Subcutaneous abdominal adipose tissue (tissue), 5 donors: ENCODE measurements around the gene CDH5.

Experiments
- H3K27ac ChIP-seq: one replicate; pipeline ENCODE4 v1.7.0; 2013; ENCODE audit warnings: low read depth, mild to moderate bottlenecking, inconsistent platforms, low read length, moderate library complexity
- H3K27me3 ChIP-seq, 5 donors: one replicate each; pipeline ENCODE4 v1.7.0; 2013; ENCODE audit warnings: low read length in 5 of 5, inconsistent platforms in 1 of 5; ENCODE audit not compliant: control insufficient read depth in 5 of 5, insufficient read depth in 4 of 5
- H3K36me3 ChIP-seq, 5 donors: one replicate each; pipeline ENCODE4 v1.7.0; 2013; ENCODE audit warnings: low read length in 5 of 5; ENCODE audit not compliant: control insufficient read depth in 5 of 5, insufficient read depth in 5 of 5
- H3K4me1 ChIP-seq, 5 donors: one replicate each; pipeline ENCODE4 v1.7.0; 2013; ENCODE audit warnings: low read length in 5 of 5, mild to moderate bottlenecking in 3 of 5, moderate library complexity in 1 of 5; ENCODE audit not compliant: control insufficient read depth in 5 of 5, insufficient read depth in 5 of 5
- H3K4me3 ChIP-seq, 5 donors: one replicate each; pipeline ENCODE4 v1.7.0; 2013; ENCODE audit warnings: low read length in 5 of 5, low read depth in 1 of 5
- H3K9ac ChIP-seq, 5 donors: one replicate each; pipeline ENCODE4 v1.7.0; 2013; ENCODE audit warnings: low read length in 5 of 5, mild to moderate bottlenecking in 4 of 5, moderate library complexity in 3 of 5
- H3K9me3 ChIP-seq, 5 donors: one replicate each; pipeline ENCODE4 v1.7.0; 2013; ENCODE audit warnings: low read length in 5 of 5; ENCODE audit not compliant: control insufficient read depth in 5 of 5
- donor health status: healthy.
- donor health status: healthy.
- donor health status: healthy.
- donor health status: healthy.
- donor health status: healthy.

CDH5 gene

DNA sequence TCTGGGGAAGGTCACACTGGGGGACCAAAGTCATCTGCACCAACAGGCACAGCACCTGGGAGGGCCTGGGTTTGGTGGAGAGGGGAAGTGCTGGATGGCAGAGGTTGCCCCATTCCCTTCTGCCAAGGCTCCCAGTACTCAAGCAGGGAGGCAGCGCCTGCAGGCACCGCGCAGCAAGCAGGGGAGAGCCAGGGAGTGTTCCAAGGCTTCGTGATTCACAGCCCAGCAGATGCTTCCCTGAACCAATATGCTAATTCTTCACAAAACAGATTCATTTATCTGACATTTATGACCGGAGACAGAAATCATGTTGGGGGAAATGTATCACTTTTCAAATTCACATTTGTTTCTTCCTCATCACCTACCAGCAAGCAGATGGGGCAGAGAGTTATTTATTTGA is 13.4 kb upstream of the CDH5 start:
- no peak overlapping the region for H3K27ac ChIP-seq
- H3K27me3 ChIP-seq = peaks cover 5 to 31% (median 28%) of the 10 kb centered on the region in 5 donors
- H3K4me1 ChIP-seq = peaks cover 2 to 13% (median 8%) of the 10 kb centered on the region in 5 donors
- no peak overlapping the region for H3K4me3 ChIP-seq
- H3K36me3 ChIP-seq = no peaks in the 10 kb centered on the region
- no peak overlapping the region for H3K9ac ChIP-seq
- peaks cover 0 to 3% (median 0%) of the 10 kb centered on the region in 5 donors for H3K9me3 ChIP-seq

DNA sequence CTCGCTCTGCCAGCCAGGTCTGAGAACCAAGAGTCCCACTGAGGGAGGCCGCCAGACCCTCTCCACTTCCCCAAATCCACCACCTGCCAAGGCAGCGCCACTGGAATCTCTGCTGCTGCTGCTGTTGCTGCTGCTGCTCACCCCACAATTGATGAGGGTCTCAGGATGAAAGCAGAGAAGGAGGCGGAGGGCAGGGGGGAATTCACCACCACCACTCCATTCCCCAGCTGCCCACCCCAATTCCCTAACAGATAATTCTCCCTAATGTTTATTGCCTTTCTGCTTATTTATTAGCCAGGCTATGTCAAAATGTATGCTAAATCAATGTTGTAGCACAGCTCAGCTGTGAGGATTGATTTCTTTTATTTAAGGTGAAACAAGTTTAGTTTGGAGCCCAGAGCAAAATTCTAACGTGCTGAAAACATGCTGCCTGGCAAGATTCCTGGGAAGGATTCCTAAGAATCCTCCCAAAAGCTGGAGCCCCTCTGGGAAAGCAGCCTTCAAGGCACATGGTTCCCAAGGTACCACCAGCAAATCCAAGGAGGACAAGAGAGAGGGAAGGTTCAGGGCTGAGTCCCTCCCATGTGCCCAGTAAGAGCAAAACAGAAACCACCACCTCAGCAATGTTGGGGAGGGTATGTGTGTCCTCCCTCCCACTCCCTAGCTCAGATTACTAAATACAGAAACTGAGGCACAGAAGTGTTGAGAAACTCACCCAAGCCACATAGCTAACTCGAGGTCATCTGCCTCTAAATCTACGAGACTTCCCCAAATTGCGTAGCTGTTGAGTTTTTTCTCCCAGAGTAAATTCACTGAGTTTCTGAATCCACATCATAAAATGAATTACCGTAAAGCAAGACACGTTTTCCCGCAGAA is 12.2 kb upstream of the CDH5 start:
- Histone ChIP-seq H3K4me3 (no peak overlapping the region), H3K4me1 (peaks cover 9 to 26% (median 14%) of the 10 kb centered on the region in 5 donors), H3K9me3 (peaks cover 0 to 3% (median 0%) of the 10 kb centered on the region in 5 donors), H3K9ac (peak overlapping the region in 1 of 5 donors; percentile 16), H3K27me3 (peaks cover 5 to 31% (median 25%) of the 10 kb centered on the region in 5 donors), H3K36me3 (no peaks in the 10 kb centered on the region), H3K27ac (no peak overlapping the region)

DNA sequence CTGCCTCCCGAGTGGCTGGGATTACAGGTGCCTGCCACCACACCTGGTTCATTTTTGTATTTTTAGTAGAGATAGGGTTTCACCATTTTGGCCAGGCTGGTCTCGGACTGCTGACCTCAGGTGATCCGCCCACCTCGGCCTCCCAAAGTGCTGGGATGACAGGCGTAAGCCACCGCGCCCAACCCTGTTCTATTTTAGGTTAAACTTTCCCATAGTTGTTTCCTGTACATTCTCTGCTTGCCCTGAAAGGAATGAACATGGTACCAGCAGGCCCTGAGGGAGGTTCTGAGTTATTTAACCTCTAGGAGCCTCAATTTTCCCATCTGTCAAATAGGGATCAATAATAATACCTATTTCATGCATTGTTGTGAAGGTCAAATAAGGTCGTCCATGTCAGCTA is 11.0 kb upstream of the CDH5 start:
- no peak overlapping the region for H3K4me3 ChIP-seq
- H3K27me3 ChIP-seq = peaks cover 3 to 27% (median 25%) of the 10 kb centered on the region in 5 donors

DNA sequence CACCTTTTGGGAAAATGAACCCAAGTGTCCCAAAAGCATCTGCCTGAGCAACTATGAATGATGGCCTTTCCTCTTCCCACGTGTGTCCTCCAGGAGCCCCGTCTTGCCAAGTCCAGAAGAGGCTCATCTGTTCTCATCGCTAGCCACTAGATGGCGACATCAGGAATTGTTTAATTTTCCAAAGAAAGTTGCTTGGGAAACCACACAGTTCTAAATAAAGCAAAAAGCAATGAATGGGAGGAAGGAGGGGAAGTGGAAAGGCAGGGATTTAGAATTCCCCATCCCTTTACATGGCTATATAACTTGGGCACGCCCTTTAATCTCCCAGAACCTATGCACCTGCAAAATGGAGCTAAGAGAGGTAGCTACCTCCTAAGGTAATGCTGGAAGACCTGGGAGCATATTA is 9.0 kb upstream of the CDH5 start:
- no peaks in the 10 kb centered on the region for H3K9me3 ChIP-seq
- no peak overlapping the region for H3K4me3 ChIP-seq
- peaks cover 0 to 19% (median 12%) of the 10 kb centered on the region in 5 donors for H3K27me3 ChIP-seq
- no peaks in the 10 kb centered on the region for H3K36me3 ChIP-seq
- no peak overlapping the region for H3K27ac ChIP-seq
- peaks cover 10 to 56% (median 24%) of the 10 kb centered on the region in 5 donors for H3K4me1 ChIP-seq
- peak overlapping the region in 1 of 5 donors; percentile 15 for H3K9ac ChIP-seq

More for the DNA sequence above, 11.0 kb upstream of the CDH5 start:
- Histone ChIP-seq H3K4me1 (peaks cover 10 to 37% (median 24%) of the 10 kb centered on the region in 5 donors), H3K36me3 (no peaks in the 10 kb centered on the region), H3K9ac (no peak overlapping the region), H3K27ac (no peak overlapping the region), H3K9me3 (peaks cover 0 to 3% (median 0%) of the 10 kb centered on the region in 5 donors)

DNA sequence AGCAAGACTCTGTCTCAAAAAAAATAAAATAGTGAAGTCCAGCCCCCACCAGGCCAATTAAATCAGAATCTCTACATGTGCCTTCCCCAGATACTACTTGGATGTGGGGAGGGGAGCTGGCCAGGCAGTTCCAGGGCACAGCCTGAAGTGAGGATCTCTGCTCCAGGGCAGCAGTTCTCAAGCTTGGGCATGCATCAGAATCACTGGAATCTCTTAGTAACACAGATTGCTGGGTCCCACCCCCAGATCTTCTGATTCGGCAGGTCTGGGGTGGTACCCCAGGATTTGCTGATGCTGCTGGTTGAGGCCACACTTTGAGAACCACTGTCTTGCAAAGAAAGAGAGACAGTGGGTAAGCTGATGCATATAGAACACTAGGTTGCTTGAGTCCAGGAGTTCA is 8.3 kb upstream of the CDH5 start:
- Histone ChIP-seq H3K27me3 (peaks cover 0 to 13% (median 6%) of the 10 kb centered on the region in 5 donors), H3K27ac (no peak overlapping the region), H3K36me3 (no peaks in the 10 kb centered on the region), H3K4me1 (peaks cover 10 to 62% (median 24%) of the 10 kb centered on the region in 5 donors), H3K4me3 (no peak overlapping the region), H3K9me3 (no peaks in the 10 kb centered on the region), H3K9ac (no peak overlapping the region)

DNA sequence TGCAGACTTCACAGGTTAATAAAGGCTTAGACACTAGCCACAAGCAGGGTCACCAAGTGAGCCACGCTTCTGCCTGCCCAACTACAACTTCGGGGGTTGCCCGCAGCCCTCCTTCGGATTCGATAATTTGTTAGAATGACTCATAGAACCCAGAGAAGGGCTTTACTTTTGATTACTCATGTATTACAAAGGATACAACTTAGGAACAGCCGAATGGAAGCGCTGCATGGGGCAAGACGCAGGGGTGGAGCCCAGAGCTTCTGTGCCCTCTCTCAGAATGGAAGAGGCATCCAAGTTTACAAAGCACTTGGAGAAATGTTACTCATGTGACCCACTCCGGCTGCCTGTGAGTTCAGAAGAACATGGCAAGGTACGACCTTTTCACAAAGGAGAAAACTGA is 7.5 kb upstream of the CDH5 start:
- H3K36me3 ChIP-seq = no peaks in the 10 kb centered on the region
- peak overlapping the region; percentile 63 for H3K27ac ChIP-seq
- H3K27me3 ChIP-seq = peaks cover 0 to 5% (median 0%) of the 10 kb centered on the region in 5 donors
- no peak overlapping the region for H3K4me3 ChIP-seq
- peaks cover 4 to 68% (median 28%) of the 10 kb centered on the region in 5 donors for H3K4me1 ChIP-seq
- H3K9me3 ChIP-seq = no peaks in the 10 kb centered on the region
- H3K9ac ChIP-seq = peak overlapping the region in 2 of 5 donors; percentile 39 to 52

DNA sequence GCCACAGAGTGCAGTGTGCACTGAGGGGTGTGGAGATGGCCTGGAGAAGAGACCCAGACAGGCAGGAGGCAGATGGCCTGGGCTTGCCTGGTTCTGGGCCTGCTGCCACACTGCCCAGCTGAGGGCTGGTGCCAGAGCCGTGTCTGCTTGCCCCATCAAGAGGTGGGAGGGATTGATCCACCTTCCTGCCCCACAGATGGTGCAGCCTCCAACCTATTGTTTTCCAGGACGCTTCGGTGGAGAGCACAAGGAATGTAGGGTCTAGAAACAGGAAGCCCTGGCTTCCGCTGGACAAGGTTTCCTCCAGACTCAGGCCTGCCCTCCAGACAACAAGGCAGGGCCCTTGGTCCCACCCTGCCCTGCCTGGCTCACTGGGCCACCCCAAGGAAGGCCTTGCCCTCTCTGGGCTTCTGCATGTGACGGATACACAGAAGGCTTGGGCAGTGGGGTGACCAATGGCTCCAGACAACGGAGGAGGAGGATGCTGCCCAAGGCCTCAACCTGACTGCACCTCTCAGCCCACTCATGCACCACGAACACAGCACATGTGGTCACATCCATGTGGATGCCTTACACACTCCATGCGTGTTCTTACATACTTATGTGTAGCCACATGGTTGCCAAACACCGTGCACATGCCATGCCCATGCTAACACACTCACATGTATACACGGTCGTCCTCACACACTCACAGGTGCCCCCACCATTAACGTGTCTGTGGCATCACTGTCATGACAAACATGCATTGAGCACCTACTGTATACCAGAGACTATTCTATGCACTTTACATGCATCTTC is 6.5 kb upstream of the CDH5 start:
- Histone ChIP-seq H3K27ac (peak overlapping the region; percentile 63), H3K4me3 (no peak overlapping the region), H3K9ac (peak overlapping the region in 1 of 5 donors; percentile 39), H3K36me3 (no peaks in the 10 kb centered on the region), H3K4me1 (peaks cover 4 to 76% (median 38%) of the 10 kb centered on the region in 5 donors), H3K27me3 (no peaks in the 10 kb centered on the region), H3K9me3 (no peaks in the 10 kb centered on the region)

DNA sequence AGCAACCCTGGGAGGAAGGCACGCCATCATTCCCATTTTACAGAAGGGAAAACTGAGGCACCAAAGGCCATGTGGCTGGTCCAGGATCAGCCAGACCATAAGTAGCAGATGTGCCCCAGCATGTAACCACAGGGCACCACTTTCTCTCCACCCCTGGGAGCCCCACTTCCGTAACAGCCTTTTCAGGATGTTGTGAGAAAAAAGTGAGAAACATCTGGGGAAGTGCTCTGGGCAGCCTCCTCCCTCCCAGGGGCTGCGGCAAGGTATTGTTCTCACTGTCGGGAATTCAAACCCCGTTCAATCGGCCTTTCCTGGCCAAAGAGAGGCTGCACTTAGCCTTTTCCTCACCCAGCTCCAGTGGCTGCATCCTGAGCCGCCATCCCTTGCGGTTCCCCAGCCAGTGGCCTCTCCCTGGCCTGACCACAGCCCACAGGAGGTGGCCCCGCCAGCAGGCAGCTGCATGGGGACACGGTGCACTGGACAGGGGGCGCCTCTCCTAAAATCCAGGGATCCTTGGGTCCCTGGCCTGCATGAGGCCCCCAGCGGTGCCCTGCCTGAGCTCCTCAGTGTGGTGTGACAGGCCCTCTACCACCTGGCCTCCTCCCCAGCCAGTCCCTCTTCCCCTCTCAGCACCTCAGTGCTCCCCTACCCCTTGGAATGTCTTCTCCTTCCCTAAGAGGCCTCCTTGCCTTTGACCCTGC is 5.7 kb upstream of the CDH5 start:
- Histone ChIP-seq H3K9me3 (no peaks in the 10 kb centered on the region), H3K36me3 (no peaks in the 10 kb centered on the region), H3K27ac (peak overlapping the region; percentile 63), H3K4me1 (peaks cover 6 to 84% (median 45%) of the 10 kb centered on the region in 5 donors), H3K9ac (no peak overlapping the region), H3K4me3 (no peak overlapping the region), H3K27me3 (no peaks in the 10 kb centered on the region)

DNA sequence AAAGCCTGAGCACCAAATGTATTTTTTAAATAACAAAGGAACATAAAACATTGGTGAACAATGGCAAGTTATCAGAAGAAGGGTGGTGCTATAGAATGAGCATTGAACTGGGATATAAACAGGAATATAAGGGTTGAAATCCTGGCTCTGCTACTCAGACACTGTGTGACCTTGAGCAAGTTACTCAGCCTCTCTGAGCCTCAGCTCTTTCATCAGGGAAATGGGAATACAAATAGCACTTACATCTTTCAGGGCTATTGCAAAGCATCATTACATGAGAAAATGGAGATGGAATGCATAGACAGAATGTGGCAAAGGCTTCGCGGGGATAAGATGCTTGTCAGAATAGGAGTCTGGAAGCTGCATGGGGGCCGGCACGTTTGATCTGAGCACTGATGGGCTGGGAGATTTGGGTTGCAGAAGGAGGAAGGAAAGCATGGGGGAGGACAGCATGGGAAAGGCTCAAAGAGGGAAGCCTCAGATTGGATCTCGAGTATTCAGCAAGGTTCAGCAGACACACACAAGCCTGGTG is 4.8 kb upstream of the CDH5 start:
- H3K36me3 ChIP-seq = no peaks in the 10 kb centered on the region
- peaks cover 6 to 92% (median 54%) of the 10 kb centered on the region in 5 donors for H3K4me1 ChIP-seq
- H3K9ac ChIP-seq = no peak overlapping the region
- H3K27ac ChIP-seq = peak overlapping the region; percentile 63
- H3K27me3 ChIP-seq = peaks cover 0 to 4% (median 0%) of the 10 kb centered on the region in 5 donors
- no peak overlapping the region for H3K4me3 ChIP-seq
- no peaks in the 10 kb centered on the region for H3K9me3 ChIP-seq
